GM18867 (cell line): ENCODE data around the gene GNAO1.

Experiments
- ATAC-seq: cut with Tn5 transposase; IDR thresholded peaks from one replicate; pipeline ENCODE4 v1.9.1; 2021; ENCODE audit warnings: mild to moderate bottlenecking, moderate library complexity; ENCODE audit not compliant: unreplicated experiment

The GNAO1 gene

GRCh38 chr16:56263711-56264608, 72.7 kb downstream of the GNAO1 start:
- ATAC-seq: no peak

- no peak for ATAC-seq
These were observed 73.3 kb downstream of the GNAO1 start for GRCh38 chr16:56264609-56264972.

GRCh38 chr16:56265184-56265583, 73.9 kb downstream of the GNAO1 start:
- ATAC-seq: no peak

- ATAC-seq: no peak
These were observed 74.5 kb downstream of the GNAO1 start for GRCh38 chr16:56265746-56266145.

- no peak for ATAC-seq
These were observed 75.6 kb downstream of the GNAO1 start for GRCh38 chr16:56266641-56267607.

- ATAC-seq: no peak
These were observed 76.6 kb downstream of the GNAO1 start for GRCh38 chr16:56267888-56268287.

- ATAC-seq: no peak
These were observed 77.5 kb downstream of the GNAO1 start for GRCh38 chr16:56268799-56269198.

- no peak for ATAC-seq
These were observed 78.0 kb downstream of the GNAO1 start for GRCh38 chr16:56269281-56269680.

GRCh38 chr16:56269811-56270684, 78.8 kb downstream of the GNAO1 start:
- ATAC-seq: no peak

GRCh38 chr16:56270828-56271227, 79.5 kb downstream of the GNAO1 start:
- no peak for ATAC-seq

- no peak for ATAC-seq
These were observed 81.2 kb downstream of the GNAO1 start for GRCh38 chr16:56272583-56272894.

- ATAC-seq: no peak
These were observed 82.3 kb downstream of the GNAO1 start for GRCh38 chr16:56273615-56274014.

GRCh38 chr16:56274369-56274768, 83.1 kb downstream of the GNAO1 start:
- ATAC-seq: no peak

- no peak for ATAC-seq
These were observed 83.8 kb downstream of the GNAO1 start for GRCh38 chr16:56275076-56275475.

- no peak for ATAC-seq
These were observed 84.5 kb downstream of the GNAO1 start for GRCh38 chr16:56275801-56276200.

- no peak for ATAC-seq
These were observed 85.8 kb downstream of the GNAO1 start for GRCh38 chr16:56277075-56277474.

- no peak for ATAC-seq
These were observed 87.0 kb downstream of the GNAO1 start for GRCh38 chr16:56278196-56278855.

- peak; percentile 81 for ATAC-seq
These were observed 87.8 kb downstream of the GNAO1 start for GRCh38 chr16:56279132-56279531.

GRCh38 chr16:56279914-56280313, 88.6 kb downstream of the GNAO1 start:
- ATAC-seq: no peak

- no peak for ATAC-seq
These were observed 90.0 kb downstream of the GNAO1 start for GRCh38 chr16:56281249-56281805.
